GM19023 (cell line): ENCODE measurements around the gene FOXRED2.
"Not testable (repeated sequence)": the region's sequence is repeated elsewhere in the genome, so short reads cannot be mapped to it uniquely, and the experiment has no call there.

Experiments
- ATAC-seq: cut with Tn5 transposase; IDR thresholded peaks from one replicate; pipeline ENCODE4 v1.9.1; 2021; ENCODE audit warnings: mild to moderate bottlenecking, moderate library complexity; ENCODE audit not compliant: unreplicated experiment

Gene FOXRED2

GRCh38 chr22:36452250-36452977, 54.4 kb downstream of the FOXRED2 start:
- no peak for ATAC-seq

- not testable (repeated sequence) for ATAC-seq
Observed at GRCh38 chr22:36450923-36451322, 55.9 kb downstream of the FOXRED2 start.

- no peak for ATAC-seq
Observed at GRCh38 chr22:36449596-36450175, 57.2 kb downstream of the FOXRED2 start.

- no peak for ATAC-seq
Observed at GRCh38 chr22:36447632-36448031, 59.2 kb downstream of the FOXRED2 start.

GRCh38 chr22:36445158-36445668, 61.6 kb downstream of the FOXRED2 start:
- no peak for ATAC-seq

DNA sequence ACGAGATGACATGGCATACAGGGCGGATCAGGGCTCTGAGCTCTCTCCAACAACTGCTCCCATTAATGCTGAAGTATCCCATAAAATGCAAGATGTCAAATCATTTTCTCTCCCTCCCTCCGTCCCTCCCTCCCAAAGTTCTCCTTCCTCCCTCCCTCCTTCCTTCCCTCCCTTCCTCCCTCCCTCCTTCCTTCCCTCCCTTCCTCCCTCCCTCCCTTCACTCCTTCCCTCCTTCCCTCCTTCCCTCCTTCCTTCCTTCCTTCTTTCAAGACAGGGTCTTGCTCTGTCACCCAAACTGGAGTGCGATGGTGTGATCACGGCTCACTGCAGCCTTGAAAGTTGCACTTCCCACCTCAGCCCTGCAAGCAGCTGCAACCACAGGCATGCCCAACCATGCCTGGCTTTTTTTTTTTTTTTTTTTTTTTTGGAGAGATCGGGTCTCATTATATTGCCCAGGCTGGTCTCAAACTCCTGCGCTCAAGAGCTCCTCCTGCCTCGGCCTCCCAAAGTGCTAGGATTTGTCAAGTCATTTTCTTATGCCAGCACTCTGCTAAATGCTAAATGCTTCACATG, 63.6 kb downstream of the FOXRED2 start:
- ATAC-seq = no peak

DNA sequence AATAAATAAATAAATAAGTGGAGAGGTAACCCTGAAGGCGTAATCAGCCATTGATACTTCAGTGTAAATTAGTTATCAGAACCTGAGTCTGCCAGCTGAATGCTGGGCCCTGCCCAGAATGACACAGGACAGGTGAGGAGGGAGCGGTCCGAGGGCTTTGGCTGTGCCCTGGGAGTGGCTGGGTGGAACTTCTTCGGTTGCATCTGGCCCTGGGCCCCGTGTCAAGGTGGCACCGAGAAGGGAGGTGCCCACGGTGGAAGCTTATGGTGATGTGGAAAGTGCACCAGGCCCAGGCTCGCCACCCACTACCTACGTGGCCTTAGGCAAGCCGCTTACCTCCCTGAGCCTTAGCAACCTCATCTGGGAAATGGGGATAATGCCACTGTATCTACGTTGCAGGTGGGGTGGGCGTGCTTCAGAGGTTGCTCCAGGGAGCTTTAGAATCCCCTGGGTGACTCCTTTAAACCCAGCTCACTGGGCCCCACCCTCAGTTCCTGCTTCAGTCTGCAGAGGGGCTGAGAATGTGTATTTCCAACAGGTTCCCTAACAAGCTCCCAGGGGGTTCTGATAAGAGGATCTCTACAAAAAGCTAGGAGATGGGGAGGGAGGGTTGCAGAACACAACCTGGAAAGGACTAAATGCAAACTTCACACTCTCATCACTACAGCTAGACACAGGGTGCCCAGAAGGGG, 64.2 kb downstream of the FOXRED2 start:
- ATAC-seq = no peak

DNA sequence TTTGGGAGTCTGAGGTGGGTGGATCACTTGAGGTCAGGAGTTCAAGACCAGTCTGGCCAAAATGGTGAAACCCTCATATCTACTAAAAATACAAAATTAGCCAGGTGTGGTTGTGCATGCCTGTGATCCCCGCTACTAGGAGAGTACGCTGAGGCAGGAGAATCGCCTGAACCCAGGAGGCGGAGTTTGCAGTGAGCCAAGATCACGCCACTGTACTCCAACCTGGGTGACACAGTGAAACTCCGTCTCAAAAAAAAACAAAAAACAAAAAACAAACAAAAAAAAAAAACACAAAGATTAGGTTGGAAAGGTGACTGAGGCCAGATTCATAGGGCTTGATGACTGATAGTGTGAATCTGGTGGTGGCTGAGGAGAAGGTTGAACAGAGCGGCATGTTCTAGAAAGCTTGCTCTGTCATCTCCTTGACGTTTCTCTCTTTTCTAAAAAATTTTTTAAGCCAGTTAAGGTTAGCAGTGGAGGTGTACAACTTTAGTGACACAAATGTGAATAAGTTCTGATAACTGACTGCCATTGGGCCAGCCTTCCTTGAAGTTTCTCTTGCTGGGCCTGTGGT, 66.3 kb downstream of the FOXRED2 start:
- no peak for ATAC-seq

GRCh38 chr22:36439481-36440271, 67.2 kb downstream of the FOXRED2 start:
- no peak for ATAC-seq
